ENCODE data around the gene FAM222A. TPM values are rescaled to one million over a fixed set of nuclear protein-coding genes. Genes with fewer than 3 reads are reported as not detected.

The FAM222A gene
- total RNA-seq, 1 experiment from 2014 or later: 18.0 TPM

DNA sequence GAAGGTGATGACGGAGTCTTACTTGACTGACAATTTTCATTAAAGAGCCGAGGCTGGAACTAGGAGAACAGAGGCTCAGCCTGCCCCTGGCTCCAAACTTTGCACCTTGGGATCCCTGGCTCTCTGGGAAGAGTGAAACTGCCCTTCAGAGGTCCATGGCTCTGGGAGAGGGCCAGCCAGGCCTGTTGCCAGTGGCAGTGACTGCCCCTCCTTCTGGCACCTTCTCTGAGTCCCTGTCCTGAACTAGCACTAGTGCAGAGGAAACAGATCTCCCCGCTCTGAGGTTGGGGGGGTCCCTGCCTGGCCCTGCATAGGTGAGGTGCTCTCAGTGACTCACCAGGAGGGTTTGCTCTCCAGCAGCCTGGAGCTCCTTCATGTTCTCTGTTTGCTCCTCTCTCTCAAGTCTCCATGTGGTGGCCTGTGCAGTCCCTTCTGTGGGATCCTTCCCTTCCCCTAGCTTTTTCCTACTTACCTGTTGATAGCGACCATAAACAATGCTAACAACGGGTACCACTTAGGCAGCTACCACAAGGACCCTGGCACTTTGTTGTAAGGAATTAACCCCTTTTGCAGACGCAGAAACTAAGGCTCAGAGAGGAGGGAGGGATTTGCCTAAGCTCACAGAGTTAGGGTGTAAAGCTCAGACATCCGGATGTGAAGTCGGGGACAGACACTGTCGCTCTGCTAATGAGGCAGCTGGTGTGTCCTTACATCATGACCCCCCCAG is 22.4 kb downstream of the FAM222A start:
- no peaks in the 10 kb centered on the region for H3K27me3 Mint-ChIP-seq (ENCODE audit: insufficient read depth, unreplicated experiment)

DNA sequence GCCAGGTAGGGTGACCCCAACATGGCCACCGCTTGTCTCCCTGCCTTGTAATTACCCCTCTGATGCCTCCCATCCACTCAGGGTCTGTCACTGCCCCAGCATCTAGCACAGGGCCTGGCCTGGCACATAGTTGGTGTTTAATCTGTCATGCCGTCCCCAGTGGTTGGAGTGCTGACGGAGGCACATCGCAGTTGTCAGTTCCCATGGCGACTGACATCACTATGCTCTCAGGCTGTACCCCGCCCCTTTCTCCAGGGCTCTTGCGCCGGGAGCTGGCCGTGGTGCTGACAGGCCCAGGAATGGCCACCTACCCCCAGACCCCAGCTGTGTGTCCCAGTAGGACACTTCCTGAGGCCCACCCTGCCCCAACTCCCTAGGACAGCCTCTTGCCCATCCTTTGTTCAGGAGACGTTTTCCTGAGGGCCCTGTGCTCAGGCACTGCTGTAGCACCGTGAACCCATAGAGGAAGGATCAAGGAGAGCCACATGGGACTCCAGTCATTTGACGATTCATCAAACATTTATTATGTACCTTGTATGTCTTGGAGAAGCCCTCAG is 23.0 kb downstream of the FAM222A start:
- Mint-ChIP-seq H3K27ac (ENCODE audit: unreplicated experiment) (peak overlapping the region; percentile 64), H3K4me3 (ENCODE audit: unreplicated experiment) (no peak overlapping the region), H3K36me3 (ENCODE audit: insufficient read depth, unreplicated experiment) (no peaks in the 10 kb centered on the region), H3K9me3 (ENCODE audit: unreplicated experiment) (no peaks in the 10 kb centered on the region), H3K27me3 (ENCODE audit: insufficient read depth, unreplicated experiment) (no peaks in the 10 kb centered on the region), H3K4me1 (ENCODE audit: low read depth, unreplicated experiment) (peaks cover 41% of the 10 kb centered on the region)
- DNase-seq: peak; percentile 74 to 84
- H3K9me3 ChIP-seq: no peaks in the 10 kb centered on the region
- intact Hi-C loops (cut with micrococcal nuclease; ENCODE audit: unreplicated experiment): loop anchor here (2.0 kb wide), 1 partner anchor 14 kb away; no protein-coding TSS in a partner anchor
- no peaks in the 10 kb centered on the region for H3K27me3 ChIP-seq (replicated peaks; ENCODE audit: control insufficient read depth, insufficient read depth, low read length)
- H3K36me3 ChIP-seq (ENCODE audit: control insufficient read depth, insufficient read depth, low read length): no peaks in the 10 kb centered on the region
- ChIA-PET CTCF (interaction anchor here (1.4 kb wide), 1 partner anchor 38 kb away, joined by 5 read pairs; no protein-coding TSS in a partner anchor), POLR2A (no interaction called here)
- H3K4me3 ChIP-seq (ENCODE audit: low read depth, low read length): no peak overlapping the region
- BruUV-seq (replicated peaks): no TSS peak
- peaks cover 66% of the 10 kb centered on the region for H3K4me1 ChIP-seq
- no peak for TF ChIP-seq CTCF (IDR thresholded peaks at IDR 0.05; ENCODE audit: insufficient read depth in 1 of 2, low read depth in 1 of 2, low read length in 1 of 2, severe bottlenecking in 1 of 2, unreplicated experiment in 1 of 2)

More for the DNA sequence above, 22.4 kb downstream of the FAM222A start:
- Mint-ChIP-seq H3K9me3 (ENCODE audit: unreplicated experiment) (no peaks in the 10 kb centered on the region), H3K36me3 (ENCODE audit: insufficient read depth, unreplicated experiment) (no peaks in the 10 kb centered on the region), H3K4me1 (ENCODE audit: low read depth, unreplicated experiment) (peaks cover 38% of the 10 kb centered on the region), H3K4me3 (ENCODE audit: unreplicated experiment) (no peak overlapping the region), H3K27ac (ENCODE audit: unreplicated experiment) (peak overlapping the region; percentile 64)
- H3K27me3 ChIP-seq (replicated peaks; ENCODE audit: control insufficient read depth, insufficient read depth, low read length): no peaks in the 10 kb centered on the region
- intact Hi-C loops (cut with micrococcal nuclease; ENCODE audit: unreplicated experiment): loop anchor here (2.0 kb wide), 1 partner anchor 13 kb away; no protein-coding TSS in a partner anchor
- peaks cover 59% of the 10 kb centered on the region for H3K4me1 ChIP-seq
- no peak for TF ChIP-seq CTCF (IDR thresholded peaks at IDR 0.05; ENCODE audit: insufficient read depth in 1 of 2, low read depth in 1 of 2, low read length in 1 of 2, severe bottlenecking in 1 of 2, unreplicated experiment in 1 of 2)
- ChIA-PET CTCF (interaction anchor here (1.4 kb wide), 1 partner anchor 39 kb away, joined by 5 read pairs; no protein-coding TSS in a partner anchor), POLR2A (no interaction called here)
- no peaks in the 10 kb centered on the region for H3K36me3 ChIP-seq (ENCODE audit: control insufficient read depth, insufficient read depth, low read length)
- no peaks in the 10 kb centered on the region for H3K9me3 ChIP-seq
- H3K4me3 ChIP-seq (ENCODE audit: low read depth, low read length): no peak overlapping the region
- BruUV-seq (replicated peaks): no TSS peak
- DNase-seq: peak in 1 of 2 experiments; percentile 14

GRCh38 chr12:109737126-109737525 is 23.5 kb downstream of the FAM222A start:
- Mint-ChIP-seq H3K4me3 (ENCODE audit: unreplicated experiment) (peak overlapping the region; percentile 63), H3K9me3 (ENCODE audit: unreplicated experiment) (no peaks in the 10 kb centered on the region), H3K27me3 (ENCODE audit: insufficient read depth, unreplicated experiment) (no peaks in the 10 kb centered on the region), H3K27ac (ENCODE audit: unreplicated experiment) (no peak overlapping the region), H3K36me3 (ENCODE audit: insufficient read depth, unreplicated experiment) (no peaks in the 10 kb centered on the region), H3K4me1 (ENCODE audit: low read depth, unreplicated experiment) (peaks cover 41% of the 10 kb centered on the region)
- peaks cover 71% of the 10 kb centered on the region for H3K4me1 ChIP-seq
- H3K9me3 ChIP-seq: no peaks in the 10 kb centered on the region
- intact Hi-C loops (cut with micrococcal nuclease; ENCODE audit: unreplicated experiment): loop anchor here (2.0 kb wide), 1 partner anchor 14 kb away; no protein-coding TSS in a partner anchor
- POLR2A ChIA-PET: no interaction called here
- no peaks in the 10 kb centered on the region for H3K36me3 ChIP-seq (ENCODE audit: control insufficient read depth, insufficient read depth, low read length)
- no peaks in the 10 kb centered on the region for H3K27me3 ChIP-seq (replicated peaks; ENCODE audit: control insufficient read depth, insufficient read depth, low read length)
- CTCF ChIA-PET: interaction anchor here (0.7 kb wide), 3 partner anchors 22 to 150 kb away, joined by 3 to 6 read pairs (median 4); no protein-coding TSS in a partner anchor
- H3K4me3 ChIP-seq (ENCODE audit: low read depth, low read length): no peak overlapping the region
- no TSS peak for BruUV-seq (replicated peaks)
- DNase-seq: no peak
- no peak for TF ChIP-seq CTCF (IDR thresholded peaks at IDR 0.05; ENCODE audit: insufficient read depth in 1 of 2, low read depth in 1 of 2, low read length in 1 of 2, severe bottlenecking in 1 of 2, unreplicated experiment in 1 of 2)

Measured in Caco-2 (cell line).